Globus pallidus (tissue), 1 donor: Measurements from ENCODE around the gene SMYD4.
"Not testable (repeated sequence)": the region's sequence is repeated elsewhere in the genome, so short reads cannot be mapped to it uniquely, and the experiment has no call there.

Experiments used
- DNase-seq: peaks from one replicate; pipeline ENCODE4 v3.0.0-alpha.2; 2015; ENCODE audit warnings: low spot score

Gene SMYD4, protein sequence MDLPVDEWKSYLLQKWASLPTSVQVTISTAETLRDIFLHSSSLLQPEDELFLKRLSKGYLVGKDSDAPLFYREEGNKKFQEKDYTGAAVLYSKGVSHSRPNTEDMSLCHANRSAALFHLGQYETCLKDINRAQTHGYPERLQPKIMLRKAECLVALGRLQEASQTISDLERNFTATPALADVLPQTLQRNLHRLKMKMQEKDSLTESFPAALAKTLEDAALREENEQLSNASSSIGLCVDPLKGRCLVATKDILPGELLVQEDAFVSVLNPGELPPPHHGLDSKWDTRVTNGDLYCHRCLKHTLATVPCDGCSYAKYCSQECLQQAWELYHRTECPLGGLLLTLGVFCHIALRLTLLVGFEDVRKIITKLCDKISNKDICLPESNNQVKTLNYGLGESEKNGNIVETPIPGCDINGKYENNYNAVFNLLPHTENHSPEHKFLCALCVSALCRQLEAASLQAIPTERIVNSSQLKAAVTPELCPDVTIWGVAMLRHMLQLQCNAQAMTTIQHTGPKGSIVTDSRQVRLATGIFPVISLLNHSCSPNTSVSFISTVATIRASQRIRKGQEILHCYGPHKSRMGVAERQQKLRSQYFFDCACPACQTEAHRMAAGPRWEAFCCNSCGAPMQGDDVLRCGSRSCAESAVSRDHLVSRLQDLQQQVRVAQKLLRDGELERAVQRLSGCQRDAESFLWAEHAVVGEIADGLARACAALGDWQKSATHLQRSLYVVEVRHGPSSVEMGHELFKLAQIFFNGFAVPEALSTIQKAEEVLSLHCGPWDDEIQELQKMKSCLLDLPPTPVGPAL

GRCh38 chr17:1829592-1830257 lies at the start of gene SMYD4, which contains the start of gene RPA1:
Gene SMYD4 (minus strand): TSS chr17:1829902. CDS start chr17:1827994, 1,908 bp downstream.
Gene RPA1 (plus strand): TSS chr17:1830005. CDS start chr17:1830094, 89 bp downstream.
- DNase-seq: peak; percentile 84

GRCh38 chr17:1878419-1879121 lies 48.9 kb upstream of the SMYD4 start:
- no peak for DNase-seq

GRCh38 chr17:1875597-1875996 lies 45.9 kb upstream of the SMYD4 start:
- DNase-seq: no peak

GRCh38 chr17:1873418-1873817 lies 43.7 kb upstream of the SMYD4 start:
- DNase-seq: no peak

GRCh38 chr17:1872976-1873375 lies 43.3 kb upstream of the SMYD4 start:
- no peak for DNase-seq

- DNase-seq: no peak
These were observed 42.6 kb upstream of the SMYD4 start for GRCh38 chr17:1872254-1872653.

DNA sequence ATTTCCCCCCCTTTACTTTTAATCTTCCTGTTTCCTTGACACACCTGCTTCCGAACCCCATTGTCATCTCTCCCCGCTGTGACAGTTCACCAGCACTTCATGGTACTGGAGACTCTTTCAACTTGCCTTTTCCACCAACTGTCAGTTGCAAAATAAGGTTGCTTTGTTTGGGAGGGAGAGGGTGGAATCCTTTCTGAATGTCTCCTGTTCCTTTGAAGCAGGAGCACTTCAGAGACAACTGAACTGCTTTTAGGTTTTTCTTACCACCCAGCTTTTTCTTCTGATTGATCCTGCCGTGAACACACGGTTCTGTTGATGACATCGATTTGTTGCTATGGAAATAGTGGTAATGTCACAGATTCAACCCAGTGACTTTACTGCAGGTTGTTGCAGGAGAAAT lies 42.1 kb upstream of the SMYD4 start:
- no peak for DNase-seq

- DNase-seq: no peak
These were observed 40.9 kb upstream of the SMYD4 start for GRCh38 chr17:1870592-1870991.

- DNase-seq: no peak
These were observed 38.4 kb upstream of the SMYD4 start for GRCh38 chr17:1868090-1868489.

GRCh38 chr17:1867307-1867706 lies 37.6 kb upstream of the SMYD4 start:
- DNase-seq: no peak

DNA sequence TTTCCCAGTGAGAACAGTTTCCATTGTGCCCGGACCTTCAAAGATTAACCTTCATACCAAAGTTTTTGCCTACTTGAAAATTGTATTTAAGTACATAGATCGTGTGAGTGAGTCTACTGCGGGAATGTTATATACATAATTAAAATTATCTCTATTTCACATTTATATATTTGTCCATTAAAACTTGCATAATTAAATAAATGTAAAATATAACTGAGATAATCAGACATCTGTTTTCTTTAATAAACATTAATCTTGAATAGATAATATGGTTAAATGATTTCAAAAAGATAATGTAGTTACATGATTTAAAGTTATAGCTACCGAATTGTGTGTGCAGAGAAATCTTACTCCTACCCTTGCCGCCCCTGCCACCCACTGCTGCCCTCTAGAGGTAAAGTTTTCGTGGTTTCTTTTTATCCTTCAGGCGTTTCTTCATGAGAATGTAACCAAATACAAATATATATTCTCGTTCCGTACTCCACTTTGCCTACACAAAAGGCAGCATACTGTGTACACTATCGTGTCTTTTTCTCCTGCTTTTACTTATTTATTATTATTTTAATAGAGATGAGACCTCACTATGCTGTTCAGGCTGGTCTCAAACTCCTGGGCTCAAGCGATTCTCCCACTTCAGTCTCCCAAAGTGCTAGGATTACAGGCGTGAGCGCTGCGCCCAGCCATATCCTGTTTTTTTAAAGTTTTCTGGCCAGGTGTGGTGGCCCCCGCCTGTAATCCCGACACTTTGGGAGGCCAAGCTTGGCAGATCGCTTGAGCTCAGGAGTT lies 35.7 kb upstream of the SMYD4 start:
- no peak for DNase-seq

- no peak for DNase-seq
These were observed 31.8 kb upstream of the SMYD4 start for GRCh38 chr17:1861391-1862010.

GRCh38 chr17:1860978-1861377 lies 31.3 kb upstream of the SMYD4 start:
- no peak for DNase-seq

DNA sequence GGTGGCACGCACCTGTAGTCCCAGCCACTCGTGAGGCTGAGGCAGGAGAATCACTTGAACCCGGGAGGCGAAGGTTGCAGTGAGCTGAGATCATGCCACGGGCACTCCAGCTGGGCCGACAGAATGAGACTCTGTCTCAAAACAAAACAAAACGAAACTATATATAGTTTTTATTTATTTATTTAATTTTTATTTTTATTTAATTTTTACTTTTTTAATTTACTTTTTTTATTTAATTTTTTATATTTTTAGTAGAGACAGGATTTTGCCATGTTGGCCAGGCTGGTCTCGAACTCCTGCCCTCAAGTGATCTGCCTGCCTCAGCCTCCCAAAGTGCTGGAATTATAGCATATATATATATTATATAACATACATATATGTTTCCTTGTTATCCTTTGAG lies 26.8 kb upstream of the SMYD4 start:
- not testable (repeated sequence) for DNase-seq

GRCh38 chr17:1853698-1854097 lies 24.0 kb upstream of the SMYD4 start:
- no peak for DNase-seq

DNA sequence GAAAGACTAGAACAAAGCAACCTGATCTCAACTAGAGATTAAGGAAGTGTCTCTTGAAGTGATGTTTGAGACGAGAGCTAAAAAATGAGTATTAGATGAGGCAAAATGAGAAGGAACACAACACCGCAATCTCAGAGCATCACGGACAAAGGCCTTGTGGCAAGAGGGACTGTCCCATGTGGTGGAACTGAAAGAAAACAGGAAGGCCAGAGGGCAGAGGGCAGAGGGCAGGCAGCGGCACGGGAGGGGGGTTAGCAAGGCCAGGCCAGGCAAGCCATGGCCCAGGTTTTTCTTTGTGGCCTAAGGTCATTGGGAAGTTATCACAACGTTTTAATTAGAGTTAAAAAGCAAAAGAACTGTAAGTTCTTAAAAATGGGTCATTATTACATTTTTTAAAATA lies 22.6 kb upstream of the SMYD4 start:
- DNase-seq: no peak

DNA sequence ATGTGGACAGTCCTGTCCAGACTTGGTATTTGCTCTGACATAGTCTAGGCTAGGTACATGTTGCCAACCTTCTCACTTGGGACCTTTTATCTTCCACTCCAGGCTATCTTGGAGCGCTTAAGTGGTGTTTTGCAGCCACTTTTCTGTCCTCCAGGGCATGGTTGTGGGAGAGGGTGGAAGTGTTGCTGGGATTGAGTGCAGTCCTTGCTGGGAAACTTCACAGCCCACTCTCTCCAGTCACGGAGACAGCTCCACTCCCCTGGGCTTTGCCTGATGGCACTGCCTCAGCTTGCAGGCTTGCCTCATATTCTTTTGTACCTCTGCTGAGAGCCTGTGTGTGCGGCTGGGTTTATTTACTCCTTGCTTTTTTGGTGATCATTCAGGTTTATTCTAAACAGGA lies 17.5 kb upstream of the SMYD4 start:
- DNase-seq: no peak

- DNase-seq: no peak
These were observed 14.2 kb upstream of the SMYD4 start for GRCh38 chr17:1843947-1844346.

GRCh38 chr17:1839516-1839915 lies 9.8 kb upstream of the SMYD4 start:
- DNase-seq: no peak

DNA sequence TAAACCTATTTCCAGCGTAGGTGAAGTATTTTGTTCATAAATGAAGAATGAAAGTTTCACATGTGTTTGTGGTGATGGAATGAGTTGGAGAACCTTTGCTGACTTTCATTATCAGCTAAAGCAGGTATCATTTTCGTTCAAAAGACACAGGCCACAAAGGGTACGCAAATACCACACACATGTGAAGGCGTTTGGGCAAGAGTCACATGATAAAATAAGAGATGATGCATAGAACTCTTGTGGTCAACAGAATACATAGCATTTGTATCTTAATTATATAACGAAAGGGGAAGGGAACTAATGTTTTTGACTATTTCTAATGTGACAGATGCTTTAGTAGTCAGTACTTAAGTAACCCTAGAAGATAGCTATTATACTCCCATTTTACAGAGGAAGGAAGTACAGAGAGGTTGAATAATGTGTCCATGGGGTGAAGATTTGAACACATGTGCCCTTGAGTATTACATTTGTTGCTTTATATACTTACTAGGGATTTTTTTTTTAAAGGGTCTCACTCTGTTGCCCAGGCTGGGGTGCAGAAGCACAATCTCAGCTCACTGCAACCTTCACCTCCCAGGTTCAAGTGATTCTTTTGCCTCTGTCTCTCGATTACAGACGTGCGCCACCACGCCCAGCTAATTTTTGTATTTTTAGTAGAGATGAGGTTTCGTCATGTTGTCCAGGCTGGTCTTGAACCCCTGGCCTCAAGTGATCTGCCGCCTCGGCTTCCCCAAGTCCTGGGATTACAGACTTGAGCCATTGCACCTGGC lies 4.9 kb upstream of the SMYD4 start:
- DNase-seq: no peak
